ENCODE data around the gene TEC. TPM values are rescaled to one million over a fixed set of nuclear protein-coding genes. Genes with fewer than 3 reads are reported as not detected.
A peak's percentile ranks its signal among the peaks of the same experiment; 100 is the strongest.

The TEC gene
- total RNA-seq, 2 experiments from 2014 or later = 2.0 to 3.0 TPM

- Mint-ChIP-seq H3K4me3 (no peak overlapping the region), H3K36me3 (peaks cover 12% of the 10 kb centered on the region), H3K27ac (no peak overlapping the region), H3K4me1 (peaks cover 56% of the 10 kb centered on the region), H3K27me3 (no peaks in the 10 kb centered on the region), H3K9me3 (ENCODE audit: low read depth) (no peaks in the 10 kb centered on the region)
- CTCF ChIA-PET = interaction anchor here (7.2 kb wide), 1 partner anchor 14 kb away, joined by 156 read pairs; no protein-coding TSS in a partner anchor
- no peak for ATAC-seq
- DNase-seq = no peak
Observed at GRCh38 chr4:48124870-48125269, 144.8 kb downstream of the TEC start.

- Mint-ChIP-seq H3K27me3 (no peaks in the 10 kb centered on the region), H3K4me1 (peaks cover 52% of the 10 kb centered on the region), H3K9me3 (ENCODE audit: low read depth) (no peaks in the 10 kb centered on the region), H3K4me3 (no peak overlapping the region), H3K36me3 (peaks cover 19% of the 10 kb centered on the region), H3K27ac (no peak overlapping the region)
- CTCF ChIA-PET = interaction anchor here (2.0 kb wide), 1 partner anchor 14 kb away, joined by 6 read pairs; no protein-coding TSS in a partner anchor
- DNase-seq (no peak), ATAC-seq (no peak)
Observed at GRCh38 chr4:48122756-48123155, 146.9 kb downstream of the TEC start.

DNA sequence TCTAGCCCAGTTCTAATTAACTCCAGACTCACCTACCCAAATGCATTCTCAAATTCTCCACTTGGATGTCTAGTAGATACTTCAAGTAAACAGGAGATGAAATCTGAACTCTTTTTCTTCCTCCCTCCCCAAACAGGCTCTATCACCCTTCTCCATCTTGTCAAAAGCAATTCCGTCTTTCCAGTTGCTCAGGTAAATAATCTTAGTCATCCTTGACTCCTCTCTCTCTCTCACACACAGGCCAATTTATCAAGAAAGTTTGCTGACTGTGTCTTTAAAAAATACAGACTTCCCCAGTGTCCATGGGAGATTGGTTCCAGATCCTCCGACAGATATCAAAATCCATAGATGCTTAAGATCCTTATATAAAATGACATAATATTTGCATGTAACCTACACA is 148.5 kb downstream of the TEC start:
- Mint-ChIP-seq H3K4me3 (no peak overlapping the region), H3K9me3 (ENCODE audit: low read depth) (no peaks in the 10 kb centered on the region), H3K27ac (no peak overlapping the region), H3K27me3 (no peaks in the 10 kb centered on the region), H3K36me3 (peaks cover 28% of the 10 kb centered on the region), H3K4me1 (peaks cover 46% of the 10 kb centered on the region)
- no peak for ATAC-seq
- no peak for DNase-seq
- CTCF ChIA-PET = interaction anchor here (1.3 kb wide), 1 partner anchor 8 kb away, joined by 3 read pairs; no protein-coding TSS in a partner anchor

GRCh38 chr4:48120132-48120531 is 149.5 kb downstream of the TEC start:
- no peak for DNase-seq
- CTCF ChIA-PET = interaction anchor here (1.3 kb wide), 1 partner anchor 9 kb away, joined by 3 read pairs; no protein-coding TSS in a partner anchor
- Mint-ChIP-seq H3K27me3 (no peaks in the 10 kb centered on the region), H3K4me3 (no peak overlapping the region), H3K27ac (no peak overlapping the region), H3K36me3 (peaks cover 30% of the 10 kb centered on the region), H3K9me3 (ENCODE audit: low read depth) (no peaks in the 10 kb centered on the region), H3K4me1 (peaks cover 40% of the 10 kb centered on the region)
- ATAC-seq = no peak

GRCh38 chr4:48119646-48120045 is 150.0 kb downstream of the TEC start:
- Mint-ChIP-seq H3K4me3 (no peak overlapping the region), H3K27ac (no peak overlapping the region), H3K4me1 (peaks cover 39% of the 10 kb centered on the region), H3K27me3 (no peaks in the 10 kb centered on the region), H3K9me3 (ENCODE audit: low read depth) (no peaks in the 10 kb centered on the region), H3K36me3 (peaks cover 31% of the 10 kb centered on the region)
- no peak for ATAC-seq
- no peak for DNase-seq
- CTCF ChIA-PET = no interaction called here

- Mint-ChIP-seq H3K36me3 (peaks cover 33% of the 10 kb centered on the region), H3K4me3 (no peak overlapping the region), H3K4me1 (peaks cover 47% of the 10 kb centered on the region), H3K27ac (no peak overlapping the region), H3K9me3 (ENCODE audit: low read depth) (no peaks in the 10 kb centered on the region), H3K27me3 (no peaks in the 10 kb centered on the region)
- DNase-seq (no peak), ATAC-seq (no peak)
- CTCF ChIA-PET = interaction anchor here (1.3 to 2.3 kb wide), 4 partner anchors 9 to 22 kb away, joined by 3 to 8 read pairs (median 6); no protein-coding TSS in a partner anchor
Observed at GRCh38 chr4:48118081-48118480, 151.6 kb downstream of the TEC start.

DNA sequence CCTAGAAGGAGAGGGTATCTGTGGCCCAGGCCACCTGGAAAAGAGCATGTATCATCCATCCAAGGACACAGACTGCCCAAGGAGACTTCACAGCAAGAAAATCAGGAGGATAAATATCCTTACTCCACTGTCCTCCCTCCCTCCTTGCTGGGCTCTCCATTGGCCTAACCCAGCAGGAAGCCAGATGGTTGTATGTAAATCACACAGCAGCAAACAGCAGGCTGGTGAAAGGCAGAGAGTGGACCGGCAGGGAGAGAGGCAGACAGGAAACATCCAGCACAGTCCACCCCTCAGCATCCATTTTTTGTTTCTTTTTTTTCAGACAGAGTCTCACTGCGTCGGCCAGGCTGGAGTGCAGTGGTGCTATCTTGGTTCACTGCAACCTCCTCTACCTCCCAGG is 153.1 kb downstream of the TEC start:
- DNase-seq = no peak
- peaks cover 61% of the 10 kb centered on the region for H3K4me1 Mint-ChIP-seq
- no peak overlapping the region for H3K4me3 Mint-ChIP-seq
- CTCF ChIA-PET = interaction anchor here (2.3 kb wide), 1 partner anchor 22 kb away, joined by 8 read pairs; no protein-coding TSS in a partner anchor
- peaks cover 41% of the 10 kb centered on the region for H3K36me3 Mint-ChIP-seq
- no peaks in the 10 kb centered on the region for H3K27me3 Mint-ChIP-seq
- no peaks in the 10 kb centered on the region for H3K9me3 Mint-ChIP-seq (ENCODE audit: low read depth)
- no peak for ATAC-seq
- H3K27ac Mint-ChIP-seq = no peak overlapping the region

DNA sequence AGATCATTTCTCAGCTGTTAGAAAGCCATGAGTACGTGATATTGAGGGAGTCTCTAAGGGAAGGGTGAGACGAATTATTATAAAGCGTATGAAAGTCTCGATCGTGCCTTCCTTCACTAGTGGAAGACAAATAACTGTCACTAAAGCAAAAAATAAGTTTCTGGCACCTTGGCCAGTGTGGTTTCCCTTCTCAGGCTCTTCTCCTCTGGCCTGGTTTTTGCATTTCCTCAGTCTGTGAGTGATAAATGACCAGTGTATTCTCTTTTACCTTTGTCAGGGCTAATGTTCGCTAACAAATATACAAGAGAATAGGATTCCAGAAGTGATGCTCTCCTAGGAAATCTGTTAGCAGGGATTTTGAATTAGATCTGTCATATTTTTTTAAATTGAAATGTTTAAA is 155.2 kb downstream of the TEC start:
- peak overlapping the region; percentile 33 for H3K27ac Mint-ChIP-seq
- DNase-seq = no peak
- peak overlapping the region; percentile 9 for H3K4me3 Mint-ChIP-seq
- peaks cover 64% of the 10 kb centered on the region for H3K4me1 Mint-ChIP-seq
- H3K36me3 Mint-ChIP-seq = peaks cover 39% of the 10 kb centered on the region
- H3K9me3 Mint-ChIP-seq (ENCODE audit: low read depth) = no peaks in the 10 kb centered on the region
- ATAC-seq = no peak
- CTCF ChIA-PET = interaction anchor here (0.5 to 1.5 kb wide), 3 partner anchors 11 to 18 kb away, joined by 3 to 9 read pairs (median 3); no protein-coding TSS in a partner anchor
- no peaks in the 10 kb centered on the region for H3K27me3 Mint-ChIP-seq

DNA sequence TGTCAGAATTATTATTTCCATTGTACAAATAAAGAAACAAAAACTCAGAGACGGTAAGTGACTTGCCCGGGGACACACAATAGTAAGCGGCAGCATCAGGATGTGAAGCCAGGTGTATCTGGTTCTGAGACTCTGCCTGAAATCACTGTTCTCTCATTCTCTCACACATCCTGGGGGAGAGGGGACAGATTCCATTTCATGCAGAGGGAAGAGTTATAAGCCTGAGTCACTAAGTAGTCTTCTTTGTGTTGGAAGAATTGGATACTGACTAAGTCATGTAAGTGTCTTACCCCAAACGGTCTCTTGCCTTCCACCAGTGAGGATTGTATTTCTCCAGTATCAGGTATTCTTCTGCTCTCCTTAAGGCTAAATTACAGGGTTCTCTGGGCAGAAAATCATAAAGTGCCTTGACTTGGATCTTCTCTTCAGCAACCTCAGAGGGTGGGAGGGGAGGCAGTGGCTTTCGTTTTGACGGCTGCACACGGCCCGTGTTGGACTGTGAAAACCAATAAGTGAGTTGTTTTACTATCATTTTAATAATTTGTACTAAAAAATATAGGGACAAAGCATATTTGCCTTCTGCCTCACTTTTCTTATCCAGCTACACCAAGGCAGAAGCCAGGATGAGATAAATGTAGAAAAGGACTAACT is 157.5 kb downstream of the TEC start:
- DNase-seq (peak; percentile 70), ATAC-seq (peak; percentile 83)
- Mint-ChIP-seq H3K9me3 (ENCODE audit: low read depth) (no peaks in the 10 kb centered on the region), H3K27ac (peak overlapping the region; percentile 69), H3K4me3 (peak overlapping the region; percentile 55), H3K4me1 (peaks cover 47% of the 10 kb centered on the region), H3K36me3 (peaks cover 31% of the 10 kb centered on the region), H3K27me3 (no peaks in the 10 kb centered on the region)
- CTCF ChIA-PET = interaction anchor here (1.0 kb wide), 1 partner anchor 16 kb away, joined by 3 read pairs; no protein-coding TSS in a partner anchor

GRCh38 chr4:48110452-48110978 is 159.1 kb downstream of the TEC start:
- Mint-ChIP-seq H3K4me3 (no peak overlapping the region), H3K27me3 (no peaks in the 10 kb centered on the region), H3K9me3 (ENCODE audit: low read depth) (no peaks in the 10 kb centered on the region), H3K4me1 (peaks cover 45% of the 10 kb centered on the region), H3K27ac (no peak overlapping the region), H3K36me3 (peaks cover 29% of the 10 kb centered on the region)
- ATAC-seq (no peak), DNase-seq (no peak)
- CTCF ChIA-PET = interaction anchor here (1.0 to 3.0 kb wide), 4 partner anchors 15 to 41 kb away, joined by 4 to 15 read pairs (median 4); partner anchors contain the start of gene TXK

GRCh38 chr4:48109413-48110263 is 160.0 kb downstream of the TEC start:
- Mint-ChIP-seq H3K9me3 (ENCODE audit: low read depth) (no peaks in the 10 kb centered on the region), H3K36me3 (peaks cover 31% of the 10 kb centered on the region), H3K27ac (no peak overlapping the region), H3K27me3 (no peaks in the 10 kb centered on the region), H3K4me3 (no peak overlapping the region), H3K4me1 (peaks cover 46% of the 10 kb centered on the region)
- DNase-seq (no peak), ATAC-seq (peak; percentile 77)
- CTCF ChIA-PET = interaction anchor here (0.6 to 3.0 kb wide), 12 partner anchors 9 to 792 kb away, joined by 3 to 15 read pairs (median 4); partner anchors contain the start of gene TXK

GRCh38 chr4:48108309-48109073 is 161.1 kb downstream of the TEC start:
- H3K36me3 Mint-ChIP-seq = peaks cover 33% of the 10 kb centered on the region
- H3K9me3 Mint-ChIP-seq (ENCODE audit: low read depth) = no peaks in the 10 kb centered on the region
- peaks cover 39% of the 10 kb centered on the region for H3K4me1 Mint-ChIP-seq
- no peak overlapping the region for H3K27ac Mint-ChIP-seq
- DNase-seq (no peak), ATAC-seq (no peak)
- no peak overlapping the region for H3K4me3 Mint-ChIP-seq
- H3K27me3 Mint-ChIP-seq = no peaks in the 10 kb centered on the region
- CTCF ChIA-PET = interaction anchor here (1.0 to 3.0 kb wide), 8 partner anchors 10 to 76 kb away, joined by 3 to 15 read pairs (median 5); partner anchors contain the start of gene TXK
